Measurements from ENCODE around the gene GABRB1.

Gene GABRB1

GRCh38 chr4:47122592-47123291 is 91.4 kb downstream of the GABRB1 start:
- DNase-seq: peak; percentile 45

- no peak for DNase-seq
Measured at GRCh38 chr4:47128991-47129390, 97.6 kb downstream of the GABRB1 start.

- DNase-seq: no peak
Measured at GRCh38 chr4:47135210-47135609, 103.8 kb downstream of the GABRB1 start.

- DNase-seq: no peak
Measured at GRCh38 chr4:47143261-47143660, 111.9 kb downstream of the GABRB1 start.

GRCh38 chr4:47145630-47146029 is 114.3 kb downstream of the GABRB1 start:
- DNase-seq: no peak

- DNase-seq: no peak
Measured at GRCh38 chr4:47154816-47155370, 123.5 kb downstream of the GABRB1 start.

GRCh38 chr4:47155919-47156318 is 124.6 kb downstream of the GABRB1 start:
- no peak for DNase-seq

GRCh38 chr4:47160095-47160494 is 128.7 kb downstream of the GABRB1 start:
- no peak for DNase-seq

GRCh38 chr4:47167081-47168035 is 136.0 kb downstream of the GABRB1 start:
- DNase-seq: no peak

GRCh38 chr4:47184083-47184482 is 152.7 kb downstream of the GABRB1 start:
- no peak for DNase-seq

GRCh38 chr4:47185761-47186160 is 154.4 kb downstream of the GABRB1 start:
- no peak for DNase-seq

GRCh38 chr4:47187608-47188007 is 156.2 kb downstream of the GABRB1 start:
- DNase-seq: no peak

- DNase-seq: no peak
Measured at GRCh38 chr4:47193179-47193578, 161.8 kb downstream of the GABRB1 start.

- no peak for DNase-seq
Measured at GRCh38 chr4:47194036-47194737, 162.8 kb downstream of the GABRB1 start.

GRCh38 chr4:47195706-47196105 is 164.3 kb downstream of the GABRB1 start:
- DNase-seq: no peak

- DNase-seq: no peak
Measured at GRCh38 chr4:47198791-47199190, 167.4 kb downstream of the GABRB1 start.

GRCh38 chr4:47203593-47203992 is 172.2 kb downstream of the GABRB1 start:
- DNase-seq: no peak

- no peak for DNase-seq
Measured at GRCh38 chr4:47207555-47207954, 176.2 kb downstream of the GABRB1 start.

GRCh38 chr4:47209833-47210232 is 178.5 kb downstream of the GABRB1 start:
- no peak for DNase-seq

GRCh38 chr4:47210828-47211227 is 179.5 kb downstream of the GABRB1 start:
- no peak for DNase-seq

- no peak for DNase-seq
Measured at GRCh38 chr4:47213106-47213505, 181.7 kb downstream of the GABRB1 start.

- no peak for DNase-seq
Measured at GRCh38 chr4:47213539-47213938, 182.2 kb downstream of the GABRB1 start.

- DNase-seq: no peak
Measured at GRCh38 chr4:47213971-47214370, 182.6 kb downstream of the GABRB1 start.
